Stimulated activated CD8-positive, alpha-beta memory T cell treated with anti-CD3 and anti-CD28 coated beads, Interleukin-15, amount 100 ng/mL, for 48 hours (primary cell): ENCODE measurements around the gene GBX2.

Source experiments
- DNase-seq, 2 donors: peaks; one replicate each; pipeline ENCODE4 v3.0.0-alpha.2; 2020; ENCODE audit warnings: low read depth in 2 of 2

Gene GBX2

GRCh38 chr2:236168110-236169080 is at the start of gene GBX2:
GBX2 (minus strand) TSS chr2:236168386; CDS start chr2:236167971, 415 bp downstream.
- DNase-seq = no peak

- no peak for DNase-seq
Measured at GRCh38 chr2:236217926-236218325, 49.7 kb upstream of the GBX2 start.

- no peak for DNase-seq
Measured at GRCh38 chr2:236216711-236217110, 48.5 kb upstream of the GBX2 start.

GRCh38 chr2:236215761-236216333 is 47.7 kb upstream of the GBX2 start:
- no peak for DNase-seq

- DNase-seq = no peak
Measured at GRCh38 chr2:236215196-236215595, 47.0 kb upstream of the GBX2 start.

- DNase-seq = no peak
Measured at GRCh38 chr2:236214376-236214995, 46.3 kb upstream of the GBX2 start.

- DNase-seq = no peak
Measured at GRCh38 chr2:236211296-236211695, 43.1 kb upstream of the GBX2 start.

GRCh38 chr2:236210536-236210935 is 42.4 kb upstream of the GBX2 start:
- DNase-seq = no peak

GRCh38 chr2:236209996-236210395 is 41.8 kb upstream of the GBX2 start:
- no peak for DNase-seq

GRCh38 chr2:236209535-236209934 is 41.3 kb upstream of the GBX2 start:
- DNase-seq = no peak

GRCh38 chr2:236208019-236208926 is 40.1 kb upstream of the GBX2 start:
- DNase-seq = no peak

- DNase-seq = no peak
Measured at GRCh38 chr2:236207472-236207871, 39.3 kb upstream of the GBX2 start.

- no peak for DNase-seq
Measured at GRCh38 chr2:236205867-236206645, 37.9 kb upstream of the GBX2 start.

GRCh38 chr2:236204953-236205352 is 36.8 kb upstream of the GBX2 start:
- DNase-seq = no peak

GRCh38 chr2:236200378-236200777 is 32.2 kb upstream of the GBX2 start:
- no peak for DNase-seq

GRCh38 chr2:236196366-236196765 is 28.2 kb upstream of the GBX2 start:
- no peak for DNase-seq

GRCh38 chr2:236195726-236196125 is 27.5 kb upstream of the GBX2 start:
- DNase-seq = no peak

GRCh38 chr2:236194786-236195185 is 26.6 kb upstream of the GBX2 start:
- DNase-seq = no peak

GRCh38 chr2:236193026-236193425 is 24.8 kb upstream of the GBX2 start:
- DNase-seq = no peak

- DNase-seq = no peak
Measured at GRCh38 chr2:236190674-236191073, 22.5 kb upstream of the GBX2 start.

- DNase-seq = no peak
Measured at GRCh38 chr2:236184701-236185100, 16.5 kb upstream of the GBX2 start.
